Inflammatory macrophage treated with lipopolysaccharide for 1 hour (primary cell): ENCODE data around the gene HSPB1.
"Not testable (repeated sequence)": the region's sequence is repeated elsewhere in the genome, so short reads cannot be mapped to it uniquely, and the experiment has no call there.

Source experiments
- DNase-seq, 2 donors: peaks; one replicate each; pipeline ENCODE4 v3.0.0-alpha.2; 2020 to 2022

The HSPB1 gene

DNA sequence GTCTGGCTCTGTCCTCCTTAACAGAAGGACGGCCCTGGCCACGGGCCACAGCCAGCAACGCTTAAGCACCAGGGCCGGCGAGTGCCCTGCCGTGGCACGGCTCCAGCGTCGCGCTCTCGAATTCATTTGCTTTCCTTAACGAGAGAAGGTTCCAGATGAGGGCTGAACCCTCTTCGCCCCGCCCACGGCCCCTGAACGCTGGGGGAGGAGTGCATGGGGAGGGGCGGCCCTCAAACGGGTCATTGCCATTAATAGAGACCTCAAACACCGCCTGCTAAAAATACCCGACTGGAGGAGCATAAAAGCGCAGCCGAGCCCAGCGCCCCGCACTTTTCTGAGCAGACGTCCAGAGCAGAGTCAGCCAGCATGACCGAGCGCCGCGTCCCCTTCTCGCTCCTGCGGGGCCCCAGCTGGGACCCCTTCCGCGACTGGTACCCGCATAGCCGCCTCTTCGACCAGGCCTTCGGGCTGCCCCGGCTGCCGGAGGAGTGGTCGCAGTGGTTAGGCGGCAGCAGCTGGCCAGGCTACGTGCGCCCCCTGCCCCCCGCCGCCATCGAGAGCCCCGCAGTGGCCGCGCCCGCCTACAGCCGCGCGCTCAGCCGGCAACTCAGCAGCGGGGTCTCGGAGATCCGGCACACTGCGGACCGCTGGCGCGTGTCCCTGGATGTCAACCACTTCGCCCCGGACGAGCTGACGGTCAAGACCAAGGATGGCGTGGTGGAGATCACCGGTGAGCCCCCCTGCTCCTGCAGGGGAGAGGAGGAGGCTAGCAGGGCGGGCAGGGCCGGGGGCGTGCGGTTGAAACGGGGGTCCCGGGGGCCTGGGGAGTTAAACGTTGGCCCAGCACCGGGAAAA lies at the start of gene HSPB1:
TSS of gene HSPB1 (plus strand) at position 327 of the 855 bp plus-strand sequence. CDS start at position 367, 40 bp downstream.
- peak; percentile 78 to 79 for DNase-seq

DNA sequence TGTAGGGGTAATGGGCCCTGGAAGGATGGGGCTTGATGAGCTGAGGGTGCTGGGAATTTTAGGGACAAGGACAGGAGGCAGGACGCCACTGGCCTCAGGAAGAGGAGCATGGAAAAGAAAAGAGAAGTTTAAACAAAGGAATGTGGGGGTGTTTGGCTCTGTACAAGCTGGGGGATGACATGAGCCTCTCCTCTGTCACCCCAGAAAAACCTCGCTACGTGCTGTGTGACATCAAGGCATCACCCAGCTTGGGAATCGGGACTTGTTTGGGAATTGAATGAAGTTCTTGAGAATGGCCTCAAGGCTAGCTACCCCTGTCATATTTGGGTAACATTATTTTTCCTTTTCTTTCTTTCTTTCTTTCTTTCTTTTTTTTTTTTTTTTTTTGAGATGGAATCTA lies 47.7 kb upstream of the HSPB1 start:
- DNase-seq: no peak

DNA sequence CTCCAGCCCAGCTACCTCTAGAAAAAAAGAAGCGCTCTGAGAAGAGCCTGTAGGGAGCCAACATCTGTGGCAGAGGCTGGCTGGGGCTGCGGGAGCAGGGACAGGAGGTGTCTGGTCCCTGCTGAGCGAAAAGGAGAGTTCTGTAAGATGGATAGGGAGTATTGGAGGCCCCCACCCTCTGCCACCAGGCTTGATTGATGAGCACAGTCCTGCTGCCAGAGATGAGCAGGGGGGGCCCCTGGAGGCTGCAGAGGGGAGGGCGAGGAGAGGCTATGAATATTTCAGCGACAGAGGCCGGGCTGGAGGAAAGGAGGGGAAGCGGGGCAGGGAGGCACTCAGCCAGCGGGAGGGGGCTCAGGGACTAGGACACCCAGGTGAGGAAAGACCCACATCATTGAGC lies 44.5 kb upstream of the HSPB1 start:
- DNase-seq: no peak

DNA sequence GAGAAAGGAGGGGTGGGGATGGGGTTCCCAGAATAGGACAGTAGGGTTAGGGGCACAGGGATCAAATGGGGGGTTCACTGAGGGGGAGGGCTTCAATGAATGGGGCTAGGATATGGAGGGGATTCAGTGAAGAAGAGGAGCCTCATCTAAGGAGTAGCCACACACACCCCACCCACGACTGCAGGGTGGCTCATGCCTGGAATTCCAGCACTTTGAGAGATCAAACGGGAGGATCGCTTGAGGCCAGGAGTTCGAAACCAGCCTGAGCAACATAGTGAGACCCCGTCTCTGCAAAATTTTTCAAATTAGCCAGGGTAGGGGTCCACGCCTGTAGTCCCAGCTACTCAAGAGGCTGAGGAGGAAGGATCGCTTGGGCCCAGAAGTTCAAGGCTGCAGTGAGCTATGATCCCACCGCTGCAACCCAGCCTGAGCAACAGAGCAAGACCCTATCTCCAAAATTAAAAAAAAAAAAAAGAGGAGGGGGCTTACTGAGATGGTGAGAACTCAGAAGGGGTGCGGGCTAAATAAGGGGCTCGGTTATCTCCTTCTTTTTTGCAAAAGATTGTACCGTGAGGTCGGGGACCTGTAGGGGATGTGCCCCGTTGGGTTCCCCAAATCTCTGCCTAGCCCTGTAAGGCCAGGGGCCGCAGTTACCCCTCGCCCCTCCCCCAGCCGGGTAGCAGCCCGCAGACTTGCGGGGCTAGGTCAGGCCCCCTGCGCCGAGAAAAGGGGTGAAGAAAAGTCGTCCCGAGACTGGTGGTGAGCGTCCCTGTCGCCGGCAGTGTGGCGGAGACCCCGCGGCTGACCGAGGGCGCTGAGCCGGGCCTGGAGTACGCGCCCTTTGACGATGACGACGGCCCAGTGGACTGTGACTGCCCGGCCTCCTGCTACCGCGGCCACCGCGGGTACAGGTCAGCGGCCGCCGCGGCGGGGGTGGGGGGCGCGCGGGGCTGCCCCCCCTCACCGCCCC lies 43.1 kb upstream of the HSPB1 start:
- DNase-seq: no peak

DNA sequence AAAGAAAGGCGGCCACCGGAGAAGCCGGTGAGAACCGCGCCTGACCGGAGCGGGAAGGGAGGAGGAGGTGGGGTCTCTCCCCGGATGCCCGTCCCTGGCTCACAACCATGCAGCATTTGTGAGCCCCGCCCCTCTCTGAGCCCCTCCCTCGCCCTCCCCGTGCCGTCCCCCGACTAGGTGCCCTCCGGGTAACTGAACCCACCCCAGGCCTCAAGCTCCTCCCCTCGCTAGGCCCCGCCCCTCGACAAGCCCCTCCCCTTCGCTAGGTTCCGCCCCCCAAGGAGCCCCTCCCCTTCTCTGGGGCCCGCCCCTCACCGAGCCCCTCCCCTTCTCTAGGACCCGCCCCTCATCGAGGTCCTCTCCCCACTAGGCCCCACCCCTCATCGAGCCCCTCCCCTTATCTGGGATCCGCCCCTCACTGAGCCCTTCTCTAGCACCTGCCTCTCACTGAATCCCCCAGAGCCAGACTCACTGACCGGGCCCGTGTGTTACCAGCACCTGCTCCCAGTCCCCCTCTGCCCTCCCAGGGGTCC lies 42.2 kb upstream of the HSPB1 start:
- peak in 1 of 2 donors; percentile 24 for DNase-seq

DNA sequence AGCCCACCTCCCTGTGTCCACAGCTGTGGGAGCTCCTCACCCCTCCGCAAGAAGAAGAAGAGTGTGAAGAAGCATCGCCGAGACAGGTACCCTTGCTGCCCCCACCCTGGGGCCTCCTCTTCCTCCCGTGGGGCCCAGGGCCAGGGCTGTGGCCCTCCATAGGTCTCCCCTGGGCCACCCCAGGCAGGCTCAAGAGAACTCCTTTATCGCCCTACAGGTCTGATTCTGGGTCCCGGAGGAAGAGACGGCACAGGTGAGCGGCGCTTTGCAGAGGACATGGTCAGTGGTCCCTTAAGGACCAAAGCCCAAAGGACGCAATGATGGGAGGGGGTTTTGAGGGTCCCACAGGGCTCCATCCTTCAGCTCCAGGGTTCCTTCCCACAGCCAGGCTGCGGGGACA lies 41.1 kb upstream of the HSPB1 start:
- no peak for DNase-seq

DNA sequence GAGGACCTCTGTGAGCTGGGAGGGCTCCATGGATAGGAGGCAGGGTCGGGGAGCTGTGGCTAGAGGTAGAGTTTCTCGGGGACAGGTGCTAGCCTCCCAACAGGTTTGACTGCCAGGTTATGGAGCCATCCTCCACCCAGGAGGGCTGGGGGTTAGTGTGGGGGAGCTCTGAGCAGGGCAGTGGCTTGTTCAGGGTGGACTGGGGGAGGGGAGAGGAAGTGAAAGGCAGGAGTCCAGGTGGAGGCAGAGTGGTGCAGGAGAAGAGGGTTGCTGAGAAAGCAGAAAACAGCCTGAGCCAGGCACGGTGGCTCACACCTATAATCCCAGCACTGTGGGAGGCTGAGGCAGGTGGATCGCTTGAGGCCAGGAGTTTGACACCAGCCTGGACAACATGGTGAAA lies 40.5 kb upstream of the HSPB1 start:
- no peak for DNase-seq

DNA sequence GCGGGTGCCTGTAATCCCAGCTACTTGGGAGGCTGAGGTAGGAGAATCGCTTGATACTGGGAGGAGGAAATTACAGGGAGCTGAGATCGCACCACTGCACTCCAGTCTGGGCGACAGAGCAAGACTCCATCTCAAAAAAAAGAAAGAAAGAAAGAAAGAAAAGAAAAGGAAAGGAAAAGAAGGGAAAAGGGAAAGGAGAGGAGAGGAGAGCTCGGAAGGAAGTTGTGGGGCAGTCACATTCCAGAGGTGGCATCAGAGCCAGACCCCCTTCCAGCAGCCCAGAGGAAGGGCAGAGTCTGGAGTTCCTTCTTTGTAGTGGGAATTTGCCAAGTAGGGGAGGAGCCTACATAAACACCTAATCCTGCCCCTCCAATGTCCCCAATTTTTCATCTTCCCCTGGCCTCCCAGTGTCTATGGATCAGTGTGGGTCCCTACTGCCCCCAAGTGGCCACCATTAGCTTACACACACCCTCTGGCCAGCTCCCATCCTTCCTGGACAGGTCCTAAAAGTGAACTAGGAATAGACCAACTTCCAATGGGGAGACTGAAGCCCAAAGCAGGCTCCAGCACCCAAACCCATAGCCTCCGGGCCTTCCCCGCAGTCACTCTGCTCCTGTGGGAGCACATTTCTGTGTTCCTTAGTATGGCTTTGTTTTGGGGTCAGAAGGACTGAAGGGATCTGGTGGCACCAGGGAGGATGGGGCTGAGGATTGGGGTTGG lies 39.6 kb upstream of the HSPB1 start:
- peak; percentile 49 to 72 for DNase-seq

DNA sequence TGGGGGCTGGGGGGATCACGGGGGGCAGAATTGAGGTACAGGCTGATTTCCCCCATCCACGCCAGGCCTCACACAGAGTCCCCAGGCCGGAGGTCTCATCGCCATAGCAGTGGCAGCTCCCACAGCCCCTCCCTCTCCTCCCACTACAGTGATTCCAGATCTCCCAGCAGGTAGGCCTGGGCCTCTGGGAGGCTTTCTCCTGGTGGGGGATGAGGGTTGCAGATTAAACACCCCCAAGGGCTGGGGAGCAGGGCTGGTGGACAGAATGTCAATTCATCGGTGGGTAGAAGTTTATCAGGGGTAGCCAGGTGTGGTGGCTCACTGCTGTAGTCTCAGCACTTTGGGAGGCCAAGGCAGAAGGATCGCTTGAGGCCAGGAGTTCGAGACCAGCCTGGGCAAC lies 37.2 kb upstream of the HSPB1 start:
- DNase-seq: no peak

DNA sequence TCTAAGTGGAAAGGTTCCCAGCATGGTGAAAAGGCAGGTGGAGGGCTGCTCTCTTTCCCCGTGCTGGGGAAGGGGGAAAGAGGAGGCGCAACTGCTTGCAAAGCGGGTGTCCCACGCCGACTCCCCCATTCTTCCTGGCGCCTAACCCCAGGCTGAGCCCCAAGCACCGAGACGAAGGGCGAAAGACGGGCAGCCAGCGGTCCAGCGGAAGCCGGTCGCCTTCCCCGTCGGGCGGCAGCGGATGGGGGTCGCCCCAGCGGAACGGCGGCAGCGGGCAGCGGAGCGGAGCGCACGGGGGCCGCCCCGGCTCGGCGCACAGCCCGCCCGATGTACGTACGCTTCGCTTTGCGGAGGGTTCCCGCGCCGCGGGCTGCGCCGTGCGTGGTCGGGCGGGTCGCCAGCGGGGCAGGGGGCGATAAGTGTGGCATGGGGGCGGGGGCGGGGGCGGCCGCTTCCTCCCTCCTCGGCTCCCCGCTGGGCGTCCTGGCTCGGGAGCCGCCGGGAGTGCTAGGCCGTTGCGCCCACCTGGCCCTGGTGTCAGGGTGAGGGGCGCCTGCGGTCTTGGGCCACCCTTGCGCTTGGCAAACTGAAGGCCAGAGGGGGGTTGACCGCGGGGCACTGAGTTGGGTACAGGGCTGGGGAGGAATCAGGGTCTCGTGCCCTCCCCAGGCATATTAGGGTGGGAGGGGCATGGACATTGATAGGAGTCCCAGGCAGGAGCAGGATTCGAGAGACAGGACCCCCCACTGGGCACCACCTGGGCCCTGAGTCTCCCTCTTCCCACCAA lies 35.2 kb upstream of the HSPB1 start:
- DNase-seq: no peak

DNA sequence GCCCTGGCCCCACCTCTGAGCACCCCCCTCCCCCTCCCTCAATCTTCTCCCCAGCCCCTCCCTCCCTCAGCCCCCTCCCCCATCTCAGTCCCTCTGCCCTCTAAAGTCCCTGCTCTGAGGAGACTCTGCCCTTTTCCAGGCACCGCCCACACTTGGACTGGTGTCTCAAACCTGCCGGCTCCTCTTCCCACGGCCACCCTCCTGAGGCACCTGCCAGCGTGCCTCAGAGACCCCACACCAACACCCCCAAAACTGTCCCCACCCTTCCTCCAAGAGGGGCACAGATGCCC lies 34.6 kb upstream of the HSPB1 start:
- DNase-seq: no peak

DNA sequence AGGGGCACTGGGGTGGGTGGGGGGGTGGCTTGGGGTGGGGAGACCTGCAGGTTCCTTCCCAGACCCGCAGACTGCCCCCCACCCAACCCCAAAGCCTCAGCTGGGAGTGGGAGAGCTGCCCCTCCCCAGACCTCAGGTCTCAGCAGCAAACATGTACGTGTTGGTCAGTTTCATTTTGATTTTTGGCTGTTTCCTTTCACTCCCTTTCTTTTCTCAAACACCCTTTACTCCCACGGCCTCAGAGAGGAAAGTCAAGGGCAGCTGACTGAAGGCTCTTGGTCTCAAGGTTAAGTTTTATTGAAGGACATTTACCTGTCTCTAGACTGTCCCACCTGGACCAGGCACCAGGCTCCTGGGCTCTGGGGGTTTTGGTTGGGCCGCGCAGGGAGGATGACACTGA lies 34.1 kb upstream of the HSPB1 start:
- no peak for DNase-seq

DNA sequence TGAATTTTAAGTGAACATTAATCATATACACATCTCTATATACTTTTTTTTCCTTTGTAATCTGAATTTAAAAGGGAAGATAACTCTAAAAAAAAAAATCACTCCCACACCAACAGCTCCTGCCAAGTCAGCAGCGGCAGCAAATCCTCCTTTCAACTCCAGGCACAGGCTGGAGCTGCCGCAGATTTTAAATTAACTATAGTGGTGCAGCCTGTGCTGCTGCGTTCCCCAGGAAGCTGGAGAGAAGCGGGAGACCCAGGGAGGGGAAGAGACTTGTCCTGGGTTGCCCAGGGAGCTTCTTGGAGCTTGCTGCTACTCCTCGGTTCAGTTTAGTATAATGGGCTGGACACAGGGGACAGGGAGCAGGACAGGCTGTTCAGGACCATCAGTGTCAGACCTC lies 32.6 kb upstream of the HSPB1 start:
- DNase-seq: no peak

DNA sequence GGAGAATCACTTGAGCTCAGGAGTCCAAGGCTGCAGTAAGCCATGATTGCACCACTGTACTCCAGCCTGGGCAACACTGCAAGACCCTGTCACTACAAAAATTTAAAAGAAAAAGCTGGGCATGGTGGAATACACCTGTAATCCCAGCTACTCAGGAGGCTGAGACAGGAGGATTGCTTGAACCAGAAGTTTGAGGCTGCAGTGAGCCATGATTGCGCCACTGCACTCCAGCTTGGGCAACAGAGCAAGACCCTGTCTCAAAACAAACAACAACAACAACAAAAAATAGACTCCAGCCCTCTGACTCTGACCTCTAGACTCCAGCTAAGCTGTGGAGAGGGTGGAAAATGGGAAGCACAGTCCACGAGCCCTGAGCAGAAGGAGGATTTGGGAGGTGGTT lies 31.1 kb upstream of the HSPB1 start:
- DNase-seq: not testable (repeated sequence)

DNA sequence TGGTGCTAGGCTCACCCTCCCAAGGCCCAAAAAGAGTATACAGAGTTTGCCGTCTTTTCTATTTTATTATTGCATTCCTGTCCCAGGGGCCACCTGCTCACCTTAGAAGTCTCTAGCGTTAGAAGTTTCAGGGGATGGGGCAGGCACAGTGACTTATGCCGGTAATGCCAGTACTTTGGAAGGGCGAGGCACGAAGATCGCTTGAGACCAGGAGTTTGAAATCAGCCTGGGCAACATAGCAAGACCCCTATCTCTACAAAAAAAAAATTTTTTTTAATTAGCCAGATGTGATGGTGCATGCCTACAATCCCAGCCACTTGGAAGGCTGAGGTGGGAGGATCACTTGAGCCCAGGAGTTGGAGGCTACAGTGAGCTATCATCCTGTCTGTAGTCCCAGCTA lies 30.3 kb upstream of the HSPB1 start:
- no peak for DNase-seq

DNA sequence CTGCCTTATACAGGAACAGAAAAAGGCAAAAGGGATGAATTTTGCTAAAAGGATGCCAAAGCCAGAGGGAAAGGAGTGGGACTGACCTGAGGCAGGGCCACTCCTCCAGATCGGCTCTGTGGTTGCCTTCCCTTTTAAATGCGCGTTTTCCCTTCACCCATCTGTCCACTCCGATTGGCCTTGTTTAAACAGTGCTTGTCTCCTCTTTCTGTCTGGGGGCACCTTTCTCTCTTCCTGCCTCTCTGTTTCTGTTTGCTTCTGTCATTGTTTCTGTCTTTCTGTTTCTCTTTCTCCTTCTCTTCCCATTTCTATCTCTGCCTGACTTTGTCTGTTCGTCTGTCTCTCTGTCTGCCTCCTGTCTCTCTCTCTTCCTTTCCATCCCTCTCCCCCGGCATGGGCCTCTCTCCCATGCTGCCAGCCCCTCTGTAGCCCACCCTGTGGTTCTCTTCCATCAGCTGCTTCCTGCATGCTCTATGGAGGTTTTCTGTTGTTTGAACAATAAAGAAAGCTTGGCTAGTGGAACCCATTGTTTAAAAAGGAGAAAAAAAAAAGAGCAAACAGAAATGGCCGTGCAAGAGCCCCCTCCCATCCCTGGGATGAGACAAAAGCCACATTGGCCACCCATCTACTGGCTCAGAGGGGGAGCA lies 29.5 kb upstream of the HSPB1 start:
- no peak for DNase-seq

DNA sequence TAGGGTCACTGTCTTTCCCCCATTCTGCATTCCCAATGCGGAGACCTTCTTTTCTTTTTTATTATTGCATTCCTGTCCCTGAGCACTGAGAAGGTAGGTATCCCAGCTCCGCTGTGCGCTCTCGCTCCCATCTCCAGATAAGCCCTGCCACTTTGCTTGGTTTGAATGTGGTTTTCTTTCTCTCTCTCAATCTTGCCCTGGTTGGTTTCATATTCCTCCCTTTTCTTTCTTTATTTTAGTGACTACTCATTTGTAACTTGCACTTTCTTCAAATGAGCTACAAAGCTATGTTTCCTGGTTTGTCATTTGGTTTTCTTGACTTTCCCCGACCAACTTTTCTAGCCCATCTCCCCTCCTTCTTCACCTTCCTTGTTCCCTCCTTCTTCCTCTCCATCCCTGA lies 29.0 kb upstream of the HSPB1 start:
- DNase-seq: no peak

DNA sequence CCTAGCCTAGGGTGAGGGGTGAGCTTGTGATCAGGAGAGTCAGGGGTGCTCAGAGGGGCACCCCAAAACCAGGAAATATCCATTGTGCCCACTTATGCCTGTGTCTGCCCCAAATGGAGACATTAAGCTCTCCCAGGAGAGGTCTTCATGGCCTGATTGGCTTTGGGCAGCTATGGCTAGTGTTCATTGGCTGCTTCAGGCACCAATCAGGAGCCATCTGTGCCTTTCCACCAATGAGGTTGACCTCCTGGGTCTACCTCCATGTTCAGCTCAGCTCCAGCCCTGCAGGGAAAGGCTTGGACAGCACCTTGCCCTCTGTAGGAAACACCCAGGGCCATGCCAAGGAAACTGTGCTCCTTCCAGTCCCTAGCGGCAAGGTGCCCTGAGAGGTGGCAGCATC lies 23.9 kb upstream of the HSPB1 start:
- no peak for DNase-seq

DNA sequence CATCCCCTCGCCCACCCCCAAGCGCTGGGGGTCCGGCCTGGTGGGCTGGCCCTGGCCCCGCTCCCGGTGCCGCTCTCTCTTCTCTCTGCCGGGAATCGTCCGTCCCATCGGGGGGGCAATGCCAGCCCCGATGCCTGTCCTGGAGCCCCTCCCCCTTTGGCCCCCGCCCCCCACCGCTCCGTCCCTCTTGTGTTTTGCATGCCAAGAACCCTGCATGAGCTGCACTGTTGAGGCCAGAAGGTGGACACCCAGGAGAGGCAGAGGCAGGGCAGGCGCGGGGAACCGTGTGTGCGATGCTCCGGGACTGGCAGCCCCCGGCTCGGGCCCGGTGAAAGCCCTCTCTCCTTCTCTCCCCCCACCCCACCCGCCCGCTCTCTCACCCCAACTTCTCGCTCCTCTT lies 22.1 kb upstream of the HSPB1 start:
- no peak for DNase-seq

DNA sequence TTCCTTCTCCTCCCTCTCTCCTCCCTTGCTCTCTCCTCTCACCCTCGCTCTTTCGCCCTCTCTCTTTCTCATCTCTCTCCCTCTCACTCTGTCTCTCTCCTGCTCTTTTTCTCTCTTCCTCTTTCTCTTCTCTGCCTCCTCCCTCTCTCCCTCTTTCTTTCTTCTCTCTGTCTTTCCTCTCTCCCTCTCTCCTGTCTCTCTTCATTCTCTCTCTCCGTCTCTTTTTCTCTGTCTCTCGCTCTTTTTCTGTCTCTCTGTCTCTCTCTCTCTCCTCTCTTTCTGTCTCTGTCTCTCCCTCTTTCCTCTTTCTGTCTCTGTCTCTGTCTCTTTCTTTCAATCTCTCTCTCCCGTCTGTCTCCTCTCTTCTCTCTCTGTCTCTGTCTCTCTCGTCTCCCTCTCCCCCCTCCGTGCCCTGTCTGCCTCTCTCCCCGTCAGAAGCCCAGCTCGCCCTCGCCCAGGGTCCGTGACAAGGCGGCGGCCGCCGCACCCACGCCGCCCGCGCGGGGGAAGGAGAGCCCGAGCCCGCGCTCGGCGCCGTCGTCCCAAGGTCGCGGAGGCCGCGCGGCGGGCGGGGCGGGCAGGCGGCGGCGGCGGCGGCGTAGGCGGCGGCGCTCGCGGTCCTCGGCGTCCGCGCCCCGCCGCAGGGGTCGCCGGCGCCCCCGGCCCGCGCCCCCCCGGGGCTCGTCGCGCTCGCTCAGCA lies 21.3 kb upstream of the HSPB1 start:
- no peak for DNase-seq

DNA sequence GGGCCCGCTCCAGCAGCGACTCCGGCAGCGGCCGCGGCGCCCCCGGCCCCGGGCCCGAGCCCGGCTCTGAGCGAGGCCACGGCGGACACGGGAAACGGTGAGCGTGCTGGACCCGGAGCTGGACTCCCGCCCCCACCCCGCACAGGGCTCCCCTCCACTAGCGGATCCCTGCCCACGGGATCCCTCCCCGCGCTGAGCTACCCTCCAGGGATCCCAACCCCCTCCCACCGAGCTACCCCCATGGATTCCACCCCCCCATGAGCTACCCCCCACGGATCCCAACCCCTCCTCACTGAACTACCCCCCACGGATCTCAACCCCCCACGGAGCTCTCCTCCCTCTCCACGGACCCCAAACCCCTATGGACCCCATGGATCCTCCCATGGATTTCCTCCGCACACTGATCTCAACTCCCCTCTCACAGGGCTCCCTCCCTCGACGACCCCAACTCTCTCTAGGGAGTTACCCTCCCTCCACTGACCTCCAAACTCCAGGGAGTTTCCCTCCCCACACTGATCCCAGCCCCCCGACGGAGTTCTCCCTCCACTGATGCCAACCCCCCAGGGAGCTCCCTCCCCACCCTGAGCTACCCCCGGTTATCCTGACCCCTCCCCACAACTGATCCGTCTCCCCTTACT lies 20.6 kb upstream of the HSPB1 start:
- DNase-seq: no peak
